GM23338 (cell line): ENCODE data around the gene ZFC3H1. TPM values are rescaled to one million over a fixed set of nuclear protein-coding genes. Genes with fewer than 3 reads are reported as not detected.
"Not testable (repeated sequence)": the region's sequence is repeated elsewhere in the genome, so short reads cannot be mapped to it uniquely, and the experiment has no call there.

Experiments
- ATAC-seq: fragments of 200-7000 bp; cut with Tn5 transposase; 3 replicates; pipeline ENCODE4 v1.9.1; 2020
- DNase-seq: peaks from one replicate; pipeline ENCODE4 v3.0.0-alpha.2; 2015; ENCODE audit warnings: low spot score
- H2AFZ ChIP-seq: fragments of 200-600 bp; sonication (generic); 2 replicates; pipeline ENCODE4 v1.8.0; 2016; ENCODE audit warnings: antibody characterized with exemption, mild to moderate bottlenecking, moderate library complexity
- H3F3A ChIP-seq: fragments of 200-600 bp; sonication (generic); replicated peaks from 2 replicates; pipeline ENCODE4 v1.8.0; 2017; ENCODE audit warnings: antibody characterized with exemption, mixed run types, low read depth
- H3K27ac ChIP-seq: fragments of 200-600 bp; sonication (generic); 2 replicates; pipeline ENCODE4 v1.6.1; 2016; ENCODE audit warnings: low read depth
- H3K27me3 ChIP-seq: fragments of 200-600 bp; sonication (generic); 2 replicates; pipeline ENCODE4 v1.8.0; 2016; ENCODE audit warnings: mild to moderate bottlenecking, mixed run types, moderate library complexity; ENCODE audit not compliant: insufficient read depth
- H3K36me3 ChIP-seq: fragments of 200-600 bp; sonication (generic); 2 replicates; pipeline ENCODE4 v1.8.0; 2016; ENCODE audit warnings: mild to moderate bottlenecking; ENCODE audit not compliant: insufficient read depth
- H3K4me1 ChIP-seq: fragments of 200-600 bp; sonication (generic); 2 replicates; pipeline ENCODE4 v1.8.0; 2016; ENCODE audit warnings: mild to moderate bottlenecking, moderate library complexity; ENCODE audit not compliant: insufficient read depth
- H3K4me2 ChIP-seq: fragments of 200-600 bp; sonication (generic); 2 replicates; pipeline ENCODE4 v1.7.1; 2017; ENCODE audit warnings: mixed run types
- H3K4me3 ChIP-seq: fragments of 200-600 bp; sonication (generic); 2 replicates; pipeline ENCODE4 v1.6.1; 2016; ENCODE audit warnings: mixed run types
- H3K79me2 ChIP-seq: fragments of 200-600 bp; sonication (generic); replicated peaks from 2 replicates; pipeline ENCODE4 v1.8.0; 2017; ENCODE audit warnings: mild to moderate bottlenecking; ENCODE audit not compliant: insufficient read depth
- H3K9me2 ChIP-seq: fragments of 200-600 bp; sonication (generic); 2 replicates; pipeline ENCODE4 v1.8.0; 2017; ENCODE audit not compliant: insufficient read depth
- H4K20me1 ChIP-seq: fragments of 200-600 bp; sonication (generic); replicated peaks from 2 replicates; pipeline ENCODE4 v1.8.0; 2017; ENCODE audit warnings: mild to moderate bottlenecking; ENCODE audit not compliant: insufficient read depth
- H3K27ac Mint-ChIP-seq: 2 replicates; pipeline ENCODE4 v1.8.0; 2020; ENCODE audit warnings: inconsistent platforms, mild to moderate bottlenecking, moderate library complexity, mixed read lengths
- H3K27me3 Mint-ChIP-seq: 3 replicates; pipeline ENCODE4 v1.8.0; 2022; ENCODE audit warnings: low read depth, mild to moderate bottlenecking, moderate library complexity, mixed read lengths, inconsistent platforms; ENCODE audit not compliant: insufficient read depth, poor library complexity
- H3K36me3 Mint-ChIP-seq: 3 replicates; pipeline ENCODE4 v1.8.0; 2021; ENCODE audit warnings: low read depth, mild to moderate bottlenecking, inconsistent platforms, moderate library complexity, mixed read lengths
- H3K4me1 Mint-ChIP-seq: 3 replicates; pipeline ENCODE4 v1.8.0; 2020; ENCODE audit warnings: mild to moderate bottlenecking, inconsistent platforms, mixed read lengths
- H3K4me3 Mint-ChIP-seq: 3 replicates; pipeline ENCODE4 v1.8.0; 2021; ENCODE audit warnings: moderate library complexity, mild to moderate bottlenecking, inconsistent platforms, mixed read lengths
- H3K9me3 Mint-ChIP-seq: 3 replicates; pipeline ENCODE4 v1.8.0; 2020; ENCODE audit warnings: moderate library complexity, mild to moderate bottlenecking, inconsistent platforms, mixed read lengths
- CREB1 ChIP-seq: fragments of 250-450 bp; sonication (Bioruptor Pico); IDR thresholded peaks from 2 replicates; pipeline ENCODE4 v1.5.0; 2020; ENCODE audit warnings: low read depth, mild to moderate bottlenecking, moderate library complexity
- ETS1 ChIP-seq: IDR thresholded peaks from 2 replicates; pipeline ENCODE4 v1.6.1; 2016; ENCODE audit warnings: antibody characterized with exemption
- EZH2 ChIP-seq: fragments of 200-600 bp; sonication (generic); IDR thresholded peaks from one replicate; pipeline ENCODE4 v1.8.0; 2017; ENCODE audit warnings: antibody characterized with exemption, mild to moderate bottlenecking, low read depth; ENCODE audit not compliant: unreplicated experiment
- EZH2phosphoT487 ChIP-seq: fragments of 200-600 bp; sonication (generic); IDR thresholded peaks from one replicate; pipeline ENCODE4 v1.8.1; 2018; ENCODE audit warnings: antibody characterized with exemption; ENCODE audit not compliant: unreplicated experiment
- JUNB ChIP-seq: IDR thresholded peaks from one replicate; pipeline ENCODE4 v1.6.1; 2016; ENCODE audit warnings: antibody characterized with exemption; ENCODE audit not compliant: unreplicated experiment
- NANOG ChIP-seq: IDR thresholded peaks from 2 replicates; pipeline ENCODE4 v1.6.1; 2016; ENCODE audit warnings: antibody characterized with exemption, borderline replicate concordance
- STAT1 ChIP-seq: IDR thresholded peaks from one replicate; pipeline ENCODE4 v1.6.1; 2016; ENCODE audit warnings: antibody characterized with exemption; ENCODE audit not compliant: unreplicated experiment
- ZNF114 ChIP-seq: fragments of 250-450 bp; sonication (Bioruptor Pico); IDR thresholded peaks from 2 replicates; pipeline ENCODE4 v1.5.0; 2020; ENCODE audit warnings: mild to moderate bottlenecking, moderate library complexity
- polyA plus RNA-seq: library from polyadenylated mRNA; unstranded; fragments of >200 nt; fragmentation: Nextera tagmentation; extraction: Ambion mirVana; gene quantifications from 2 replicates; pipeline ENCODE4 v1.2.1, GENCODE V29; 2016
- total RNA-seq: library from RNA; depleted of rRNA; stranded (reverse); fragments of >200 nt; shearing (Covaris generic); gene quantifications from 2 replicates; pipeline ENCODE4 v1.2.3, GENCODE V29; 2014
- TF ChIP-seq, protein P1 (sequence below): fragments of 250-450 bp; sonication (Bioruptor Pico); IDR thresholded peaks from 2 replicates; pipeline ENCODE4 v1.5.0; 2020; ENCODE audit warnings: mild to moderate bottlenecking, moderate library complexity

ZFC3H1 gene
- total and polyA plus RNA-seq, 2 experiments from 2014 or later, result 30.3 to 46.2 TPM

DNA sequence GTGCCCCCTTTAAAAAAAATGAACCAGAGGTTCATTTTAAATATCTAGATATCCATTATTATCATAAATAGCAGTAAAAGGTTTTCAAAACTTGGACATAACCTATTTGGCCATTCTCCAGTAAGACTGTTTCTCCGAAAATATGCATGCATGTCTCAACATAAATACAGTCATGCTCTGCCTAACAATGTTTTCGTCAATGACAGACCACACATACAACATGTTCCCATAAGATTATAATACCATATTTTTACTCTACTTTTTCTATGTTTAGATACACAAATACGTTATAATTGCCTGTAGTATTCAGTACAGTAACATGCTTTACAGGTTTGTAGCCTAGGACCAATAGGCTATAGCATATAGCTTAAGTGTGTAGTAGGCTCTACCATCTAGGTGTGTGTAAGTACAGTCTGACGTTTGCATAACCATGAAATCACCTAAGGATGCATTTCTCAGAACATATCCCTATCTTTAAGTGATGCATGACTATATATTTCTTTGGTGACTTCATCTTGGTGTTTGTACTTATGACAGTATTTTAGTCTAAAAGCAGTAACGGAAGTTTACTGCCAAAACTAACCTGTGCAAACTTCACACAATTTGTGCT is 25.4 kb upstream of the ZFC3H1 start (continued):
- TF ChIP-seq JUNB (no peak), EZH2 (no peak), ZNF114 (CRISPR knock-in tag) (no peak), ETS1 (no peak)

- H3K27ac ChIP-seq, H3K4me1 ChIP-seq, H3K27me3 Mint-ChIP-seq: not testable (repeated sequence)
These were observed 23.5 kb upstream of the ZFC3H1 start for GRCh38 chr12:71687172-71687571.

GRCh38 chr12:71686658-71687025 is 23.0 kb upstream of the ZFC3H1 start:
- Histone ChIP-seq H3K27me3 (no peaks in the 10 kb centered on the region), H2AFZ (peak overlapping the region; percentile 74), H3K4me1 (peaks cover 4% of the 10 kb centered on the region; the same call in 1 of the 2 replicates), H3K4me3 (peak overlapping the region; percentile 56), H3F3A (no peaks in the 10 kb centered on the region), H3K9me2 (no peaks in the 10 kb centered on the region), H3K4me2 (peak overlapping the region; percentile 84), H3K36me3 (no peaks in the 10 kb centered on the region), H3K79me2 (peaks cover 15% of the 10 kb centered on the region; the same call in 1 of the 2 replicates), H4K20me1 (no peaks in the 10 kb centered on the region), H3K27ac (no peak overlapping the region)
- Mint-ChIP-seq H3K9me3 (no peaks in the 10 kb centered on the region), H3K4me1 (peaks cover 7% of the 10 kb centered on the region; the same call in 2 of the 3 replicates), H3K4me3 (peak overlapping the region; percentile 91), H3K36me3 (no peaks in the 10 kb centered on the region), H3K27ac (peak overlapping the region; percentile 94), H3K27me3 (no peaks in the 10 kb centered on the region)
- ATAC-seq (no peak), DNase-seq (no peak)
- TF ChIP-seq NANOG (no peak), CREB1 (CRISPR knock-in tag) (no peak), EZH2phosphoT487 (no peak), ETS1 (no peak), STAT1 (no peak)
- TF ChIP-seq, protein P1, sequence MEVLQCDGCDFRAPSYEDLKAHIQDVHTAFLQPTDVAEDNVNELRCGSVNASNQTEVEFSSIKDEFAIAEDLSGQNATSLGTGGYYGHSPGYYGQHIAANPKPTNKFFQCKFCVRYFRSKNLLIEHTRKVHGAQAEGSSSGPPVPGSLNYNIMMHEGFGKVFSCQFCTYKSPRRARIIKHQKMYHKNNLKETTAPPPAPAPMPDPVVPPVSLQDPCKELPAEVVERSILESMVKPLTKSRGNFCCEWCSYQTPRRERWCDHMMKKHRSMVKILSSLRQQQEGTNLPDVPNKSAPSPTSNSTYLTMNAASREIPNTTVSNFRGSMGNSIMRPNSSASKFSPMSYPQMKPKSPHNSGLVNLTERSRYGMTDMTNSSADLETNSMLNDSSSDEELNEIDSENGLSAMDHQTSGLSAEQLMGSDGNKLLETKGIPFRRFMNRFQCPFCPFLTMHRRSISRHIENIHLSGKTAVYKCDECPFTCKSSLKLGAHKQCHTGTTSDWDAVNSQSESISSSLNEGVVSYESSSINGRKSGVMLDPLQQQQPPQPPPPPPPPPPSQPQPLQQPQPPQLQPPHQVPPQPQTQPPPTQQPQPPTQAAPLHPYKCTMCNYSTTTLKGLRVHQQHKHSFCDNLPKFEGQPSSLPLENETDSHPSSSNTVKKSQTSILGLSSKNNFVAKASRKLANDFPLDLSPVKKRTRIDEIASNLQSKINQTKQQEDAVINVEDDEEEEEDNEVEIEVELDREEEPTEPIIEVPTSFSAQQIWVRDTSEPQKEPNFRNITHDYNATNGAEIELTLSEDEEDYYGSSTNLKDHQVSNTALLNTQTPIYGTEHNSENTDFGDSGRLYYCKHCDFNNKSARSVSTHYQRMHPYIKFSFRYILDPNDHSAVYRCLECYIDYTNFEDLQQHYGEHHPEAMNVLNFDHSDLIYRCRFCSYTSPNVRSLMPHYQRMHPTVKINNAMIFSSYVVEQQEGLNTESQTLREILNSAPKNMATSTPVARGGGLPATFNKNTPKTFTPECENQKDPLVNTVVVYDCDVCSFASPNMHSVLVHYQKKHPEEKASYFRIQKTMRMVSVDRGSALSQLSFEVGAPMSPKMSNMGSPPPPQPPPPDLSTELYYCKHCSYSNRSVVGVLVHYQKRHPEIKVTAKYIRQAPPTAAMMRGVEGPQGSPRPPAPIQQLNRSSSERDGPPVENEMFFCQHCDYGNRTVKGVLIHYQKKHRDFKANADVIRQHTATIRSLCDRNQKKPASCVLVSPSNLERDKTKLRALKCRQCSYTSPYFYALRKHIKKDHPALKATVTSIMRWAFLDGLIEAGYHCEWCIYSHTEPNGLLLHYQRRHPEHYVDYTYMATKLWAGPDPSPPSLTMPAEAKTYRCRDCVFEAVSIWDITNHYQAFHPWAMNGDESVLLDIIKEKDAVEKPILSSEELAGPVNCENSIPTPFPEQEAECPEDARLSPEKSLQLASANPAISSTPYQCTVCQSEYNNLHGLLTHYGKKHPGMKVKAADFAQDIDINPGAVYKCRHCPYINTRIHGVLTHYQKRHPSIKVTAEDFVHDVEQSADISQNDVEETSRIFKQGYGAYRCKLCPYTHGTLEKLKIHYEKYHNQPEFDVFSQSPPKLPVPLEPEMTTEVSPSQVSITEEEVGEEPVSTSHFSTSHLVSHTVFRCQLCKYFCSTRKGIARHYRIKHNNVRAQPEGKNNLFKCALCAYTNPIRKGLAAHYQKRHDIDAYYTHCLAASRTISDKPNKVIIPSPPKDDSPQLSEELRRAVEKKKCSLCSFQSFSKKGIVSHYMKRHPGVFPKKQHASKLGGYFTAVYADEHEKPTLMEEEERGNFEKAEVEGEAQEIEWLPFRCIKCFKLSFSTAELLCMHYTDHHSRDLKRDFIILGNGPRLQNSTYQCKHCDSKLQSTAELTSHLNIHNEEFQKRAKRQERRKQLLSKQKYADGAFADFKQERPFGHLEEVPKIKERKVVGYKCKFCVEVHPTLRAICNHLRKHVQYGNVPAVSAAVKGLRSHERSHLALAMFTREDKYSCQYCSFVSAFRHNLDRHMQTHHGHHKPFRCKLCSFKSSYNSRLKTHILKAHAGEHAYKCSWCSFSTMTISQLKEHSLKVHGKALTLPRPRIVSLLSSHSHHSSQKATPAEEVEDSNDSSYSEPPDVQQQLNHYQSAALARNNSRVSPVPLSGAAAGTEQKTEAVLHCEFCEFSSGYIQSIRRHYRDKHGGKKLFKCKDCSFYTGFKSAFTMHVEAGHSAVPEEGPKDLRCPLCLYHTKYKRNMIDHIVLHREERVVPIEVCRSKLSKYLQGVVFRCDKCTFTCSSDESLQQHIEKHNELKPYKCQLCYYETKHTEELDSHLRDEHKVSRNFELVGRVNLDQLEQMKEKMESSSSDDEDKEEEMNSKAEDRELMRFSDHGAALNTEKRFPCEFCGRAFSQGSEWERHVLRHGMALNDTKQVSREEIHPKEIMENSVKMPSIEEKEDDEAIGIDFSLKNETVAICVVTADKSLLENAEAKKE, result no peak

More at GRCh38 chr12:71687172-71687571, 23.5 kb upstream of the ZFC3H1 start:
- H3K9me2 ChIP-seq, H3K4me1 Mint-ChIP-seq, DNase-seq, H3K27ac Mint-ChIP-seq, H2AFZ ChIP-seq, H3K27me3 ChIP-seq, H3F3A ChIP-seq, H4K20me1 ChIP-seq, H3K9me3 Mint-ChIP-seq, ATAC-seq, H3K36me3 ChIP-seq, H3K36me3 Mint-ChIP-seq: not testable (repeated sequence)
- Histone ChIP-seq H3K4me3 (peak overlapping the region; percentile 56), H3K4me2 (peak overlapping the region; percentile 84), H3K79me2 (peaks cover 15% of the 10 kb centered on the region; the same call in 1 of the 2 replicates)
- peak overlapping the region; percentile 91; the same call in 2 of the 3 replicates for H3K4me3 Mint-ChIP-seq
